Coronary artery (tissue), 2 donors: ENCODE measurements around the gene FASTK.

Source experiments
- DNase-seq: peaks from one replicate; pipeline ENCODE4 v3.0.0-alpha.2; 2017; ENCODE audit warnings: low spot score
- H3K27ac ChIP-seq, 2 donors: fragments of 200-600 bp; sonication (generic); one replicate each; pipeline ENCODE4 v1.5.1; 2016 to 2019
- H3K4me3 ChIP-seq: fragments of 200-600 bp; sonication (generic); 2 replicates; pipeline ENCODE4 v1.5.1; 2016; ENCODE audit warnings: mild to moderate bottlenecking, moderate library complexity
- CTCF ChIP-seq: fragments of 200-600 bp; sonication (generic); IDR thresholded peaks from one replicate; pipeline ENCODE4 v1.5.1; 2019; ENCODE audit warnings: antibody characterized with exemption

FASTK gene

GRCh38 chr7:151059367-151060112 lies 21.1 kb downstream of the FASTK start, which contains the start of gene SLC4A2:
Gene SLC4A2 (plus strand): TSS chr7:151059589. CDS start chr7:151061988, 2,399 bp downstream.
- peak; percentile 19 for TF ChIP-seq CTCF
- peak; percentile 87 for DNase-seq
- H3K27ac ChIP-seq, result peak within 1 kb of the TSS; percentile 97 to 99

GRCh38 chr7:151058781-151059366 lies 21.7 kb downstream of the FASTK start:
- H3K27ac ChIP-seq, result peak overlapping the region; percentile 97 to 99
- H3K4me3 ChIP-seq, result peak overlapping the region; percentile 84
- DNase-seq, result no peak
- TF ChIP-seq CTCF, result no peak

More at GRCh38 chr7:151059367-151060112, 21.1 kb downstream of the FASTK start, which contains the start of gene SLC4A2:
- H3K4me3 ChIP-seq, result peak within 1 kb of the TSS; percentile 84

GRCh38 chr7:151057989-151058780 lies 22.4 kb downstream of the FASTK start:
- peak; percentile 100 for DNase-seq
- peak overlapping the region; percentile 97 to 99 for H3K27ac ChIP-seq
- peak overlapping the region; percentile 84 for H3K4me3 ChIP-seq
- no peak for TF ChIP-seq CTCF

GRCh38 chr7:151057506-151057988 lies 23.1 kb downstream of the FASTK start, which contains the start of gene CDK5:
Gene CDK5 (minus strand): TSS chr7:151057897. CDS start chr7:151057848, 49 bp downstream.
- peak; percentile 83 for DNase-seq
- TF ChIP-seq CTCF, result no peak
- H3K4me3 ChIP-seq, result peak within 1 kb of the TSS; percentile 84
- H3K27ac ChIP-seq, result peak within 1 kb of the TSS; percentile 97 to 99

- Histone ChIP-seq H3K27ac (no peak overlapping the region), H3K4me3 (peak overlapping the region; percentile 84)
- DNase-seq, result no peak
- no peak for TF ChIP-seq CTCF
Observed at GRCh38 chr7:151056666-151057505, 23.7 kb downstream of the FASTK start.

GRCh38 chr7:151056283-151056665 lies 24.3 kb downstream of the FASTK start:
- Histone ChIP-seq H3K4me3 (no peak overlapping the region), H3K27ac (no peak overlapping the region)
- no peak for DNase-seq
- TF ChIP-seq CTCF, result no peak
